Astrocyte (in vitro differentiated cells and primary cell): ENCODE results near the gene ZMYND19. TPM values are rescaled to one million over a fixed set of nuclear protein-coding genes. Genes with fewer than 3 reads are reported as not detected.

Experiments
- DNase-seq: peaks from one replicate; pipeline ENCODE4 v3.0.0-alpha.2; 2010; ENCODE audit warnings: low read depth
- FAIRE-seq: peaks from 2 replicates; lab custom pipeline; 2011; peaks lifted over from hg19 to GRCh38; lab: Jason Lieb, UNC
- H2AFZ ChIP-seq: 2 replicates; pipeline ENCODE4 v1.6.0; 2012; ENCODE audit warnings: low read depth, low read length, inconsistent platforms
- H3K27ac ChIP-seq: 2 replicates; pipeline ENCODE4 v1.5.1; 2011; ENCODE audit warnings: low read depth, low read length, inconsistent platforms
- H3K27me3 ChIP-seq: 2 replicates; pipeline ENCODE4 v1.6.0; 2011; ENCODE audit warnings: low read length, inconsistent platforms; ENCODE audit not compliant: insufficient read depth
- H3K36me3 ChIP-seq: 2 replicates; pipeline ENCODE4 v1.5.1; 2011; ENCODE audit warnings: low read length, inconsistent platforms; ENCODE audit not compliant: insufficient read depth
- H3K4me1 ChIP-seq: 2 replicates; pipeline ENCODE4 v1.5.1; 2011; ENCODE audit warnings: low read length, inconsistent platforms; ENCODE audit not compliant: insufficient read depth
- H3K4me2 ChIP-seq: 2 replicates; pipeline ENCODE4 v1.6.0; 2012; ENCODE audit warnings: low read length, inconsistent platforms
- H3K4me3 ChIP-seq: 2 replicates; pipeline ENCODE4 v1.5.1; 2011; ENCODE audit warnings: low read depth, mild to moderate bottlenecking, low read length, inconsistent platforms; ENCODE audit not compliant: insufficient read depth
- H3K79me2 ChIP-seq: 2 replicates; pipeline ENCODE4 v1.6.0; 2012; ENCODE audit warnings: mild to moderate bottlenecking, low read length, inconsistent platforms; ENCODE audit not compliant: insufficient read depth
- H3K9ac ChIP-seq: 2 replicates; pipeline ENCODE4 v1.6.0; 2012; ENCODE audit warnings: mild to moderate bottlenecking, low read length, inconsistent platforms
- H3K9me3 ChIP-seq: 2 replicates; pipeline ENCODE4 v1.5.1; 2012; ENCODE audit warnings: low read depth, mild to moderate bottlenecking, low read length, inconsistent platforms; ENCODE audit not compliant: insufficient read depth
- H4K20me1 ChIP-seq: 2 replicates; pipeline ENCODE4 v1.6.0; 2012; ENCODE audit warnings: low read length, inconsistent platforms; ENCODE audit not compliant: insufficient read depth
- H3K27ac Mint-ChIP-seq: one replicate; pipeline ENCODE4 v1.8.0; 2021; ENCODE audit warnings: mild to moderate bottlenecking, mixed read lengths; ENCODE audit not compliant: unreplicated experiment
- H3K27me3 Mint-ChIP-seq: one replicate; pipeline ENCODE4 v1.8.0; 2021; ENCODE audit warnings: low read depth, mixed read lengths; ENCODE audit not compliant: unreplicated experiment
- H3K36me3 Mint-ChIP-seq: one replicate; pipeline ENCODE4 v1.8.0; 2021; ENCODE audit warnings: low read depth, mixed read lengths; ENCODE audit not compliant: unreplicated experiment
- H3K4me1 Mint-ChIP-seq: one replicate; pipeline ENCODE4 v1.8.0; 2021; ENCODE audit warnings: low read depth, mixed read lengths; ENCODE audit not compliant: unreplicated experiment
- H3K4me3 Mint-ChIP-seq: one replicate; pipeline ENCODE4 v1.8.0; 2021; ENCODE audit warnings: mild to moderate bottlenecking, moderate library complexity, mixed read lengths; ENCODE audit not compliant: unreplicated experiment
- H3K9me3 Mint-ChIP-seq: one replicate; pipeline ENCODE4 v1.8.0; 2021; ENCODE audit warnings: mild to moderate bottlenecking, mixed read lengths; ENCODE audit not compliant: unreplicated experiment
- EZH2 ChIP-seq: IDR thresholded peaks from 2 replicates; pipeline ENCODE4 v1.6.1; 2012; ENCODE audit warnings: mild to moderate bottlenecking, low read length, inconsistent platforms; ENCODE audit not compliant: insufficient read depth
- total RNA-seq: library from RNA; stranded (reverse); gene quantifications from 2 replicates; pipeline ENCODE4 v1.2.1, GENCODE V29; 2021
- TF ChIP-seq, protein P1 (sequence below): IDR thresholded peaks from 2 replicates; pipeline ENCODE4 v1.5.1; 2011; ENCODE audit warnings: low read depth, mild to moderate bottlenecking, inconsistent platforms, low read length, moderate library complexity; ENCODE audit not compliant: insufficient read depth

The ZMYND19 gene
- total RNA-seq, 1 donor from 2014 or later, result 34.0 TPM

GRCh38 chr9:137578518-137579258 lies 11.6 kb downstream of the ZMYND19 start, which contains the start of gene DPH7:
Gene DPH7, minus strand, starts transcription at chr9:137578925. Its CDS starts 148 bp downstream, at chr9:137578777.
- Histone ChIP-seq H2AFZ (peak within 1 kb of the TSS; percentile 83), H3K27ac (peak within 1 kb of the TSS; percentile 56), H3K4me3 (peak within 1 kb of the TSS; percentile 87), H3K27me3 (no peaks in the 10 kb centered on the region), H3K9ac (peak within 1 kb of the TSS; percentile 92), H3K4me1 (peaks cover 17% of the 10 kb centered on the region), H4K20me1 (peaks cover 48% of the 10 kb centered on the region), H3K9me3 (no peaks in the 10 kb centered on the region), H3K36me3 (peaks cover 18% of the 10 kb centered on the region), H3K4me2 (peak within 1 kb of the TSS; percentile 90), H3K79me2 (peaks cover 41% of the 10 kb centered on the region)
- peaks cover 6% of the 10 kb centered on the region for H3K4me1 Mint-ChIP-seq
- no peak for FAIRE-seq
- TF ChIP-seq, protein P1, sequence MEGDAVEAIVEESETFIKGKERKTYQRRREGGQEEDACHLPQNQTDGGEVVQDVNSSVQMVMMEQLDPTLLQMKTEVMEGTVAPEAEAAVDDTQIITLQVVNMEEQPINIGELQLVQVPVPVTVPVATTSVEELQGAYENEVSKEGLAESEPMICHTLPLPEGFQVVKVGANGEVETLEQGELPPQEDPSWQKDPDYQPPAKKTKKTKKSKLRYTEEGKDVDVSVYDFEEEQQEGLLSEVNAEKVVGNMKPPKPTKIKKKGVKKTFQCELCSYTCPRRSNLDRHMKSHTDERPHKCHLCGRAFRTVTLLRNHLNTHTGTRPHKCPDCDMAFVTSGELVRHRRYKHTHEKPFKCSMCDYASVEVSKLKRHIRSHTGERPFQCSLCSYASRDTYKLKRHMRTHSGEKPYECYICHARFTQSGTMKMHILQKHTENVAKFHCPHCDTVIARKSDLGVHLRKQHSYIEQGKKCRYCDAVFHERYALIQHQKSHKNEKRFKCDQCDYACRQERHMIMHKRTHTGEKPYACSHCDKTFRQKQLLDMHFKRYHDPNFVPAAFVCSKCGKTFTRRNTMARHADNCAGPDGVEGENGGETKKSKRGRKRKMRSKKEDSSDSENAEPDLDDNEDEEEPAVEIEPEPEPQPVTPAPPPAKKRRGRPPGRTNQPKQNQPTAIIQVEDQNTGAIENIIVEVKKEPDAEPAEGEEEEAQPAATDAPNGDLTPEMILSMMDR, result peak; percentile 69
- TF ChIP-seq EZH2, result no peak
- H3K27ac Mint-ChIP-seq, result peak within 1 kb of the TSS; percentile 91
- no peaks in the 10 kb centered on the region for H3K9me3 Mint-ChIP-seq
- peaks cover 14% of the 10 kb centered on the region for H3K36me3 Mint-ChIP-seq
- no peaks in the 10 kb centered on the region for H3K27me3 Mint-ChIP-seq
- DNase-seq, result peak; percentile 74
- H3K4me3 Mint-ChIP-seq, result peak within 1 kb of the TSS; percentile 91

DNA sequence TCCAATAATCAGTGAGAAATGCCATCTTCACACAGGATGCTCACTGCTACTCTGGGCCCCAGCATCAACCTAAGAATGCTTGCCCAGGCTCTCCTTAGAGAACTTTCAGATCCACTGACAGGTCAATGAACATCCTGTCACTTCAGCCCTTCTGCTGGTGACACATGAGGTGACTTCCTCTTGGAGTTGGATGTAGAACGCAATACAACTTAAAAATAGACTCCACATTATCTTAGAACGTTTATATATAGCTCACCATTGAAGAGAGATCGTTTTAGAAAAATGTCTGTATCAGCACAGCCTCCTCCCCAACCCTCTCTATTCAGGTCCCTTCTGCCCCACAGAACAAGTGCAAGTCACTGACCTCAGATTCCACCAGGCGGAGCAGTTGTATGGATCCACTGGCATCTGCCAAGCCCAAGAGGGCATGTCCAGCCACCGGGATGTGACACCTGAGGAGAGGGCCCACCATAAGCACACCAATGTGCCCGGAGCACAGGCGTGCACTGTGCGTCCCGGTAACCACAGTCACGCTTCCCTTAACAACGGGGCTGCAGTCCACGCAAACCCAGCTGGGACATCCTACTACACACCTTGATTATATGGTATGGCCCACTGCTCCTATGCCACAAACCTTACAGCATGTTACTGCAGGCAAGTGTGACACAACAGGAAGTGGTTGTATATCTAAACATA lies 14.4 kb downstream of the ZMYND19 start:
- H3K9ac ChIP-seq, result no peak overlapping the region
- peaks cover 6% of the 10 kb centered on the region for H3K4me1 Mint-ChIP-seq
- no peaks in the 10 kb centered on the region for H3K27me3 Mint-ChIP-seq
- H4K20me1 ChIP-seq, result peaks cover 35% of the 10 kb centered on the region
- H3K36me3 ChIP-seq, result peaks cover 26% of the 10 kb centered on the region
- no peak overlapping the region for H3K4me3 ChIP-seq
- H3K4me2 ChIP-seq, result no peak overlapping the region
- H3K9me3 Mint-ChIP-seq, result no peaks in the 10 kb centered on the region
- no peaks in the 10 kb centered on the region for H3K27me3 ChIP-seq
- H3K4me3 Mint-ChIP-seq, result no peak overlapping the region
- no peak for TF ChIP-seq EZH2
- TF ChIP-seq, protein P1, result no peak
- H3K36me3 Mint-ChIP-seq, result peaks cover 18% of the 10 kb centered on the region
- peak overlapping the region; percentile 14 for H3K27ac Mint-ChIP-seq
- no peak overlapping the region for H2AFZ ChIP-seq
- H3K79me2 ChIP-seq, result peaks cover 48% of the 10 kb centered on the region
- DNase-seq (no peak), FAIRE-seq (no peak)
- H3K4me1 ChIP-seq, result peaks cover 17% of the 10 kb centered on the region
- H3K27ac ChIP-seq, result no peak overlapping the region
- H3K9me3 ChIP-seq, result no peaks in the 10 kb centered on the region
